HepG2 (cell line): ENCODE results near the gene PIGW. TPM values are rescaled to one million over a fixed set of nuclear protein-coding genes. Genes with fewer than 3 reads are reported as not detected.

Experiments used
- KAT8 ChIP-seq: IDR thresholded peaks from 2 replicates; pipeline ENCODE4 v1.6.1; 2016; ENCODE audit warnings: missing genetic modification reagents, missing compliant biosample characterization
- MYC ChIP-seq: sonication (generic); formaldehyde crosslinking; IDR thresholded peaks from 2 replicates; pipeline ENCODE4 v1.9.0; 2021; ENCODE audit warnings: missing genetic modification reagents, borderline replicate concordance
- NFAT5 ChIP-seq: sonication (generic); formaldehyde crosslinking; IDR thresholded peaks from 2 replicates; pipeline ENCODE4 v1.4.0; 2020; ENCODE audit warnings: missing genetic modification reagents
- RFX5 ChIP-seq: IDR thresholded peaks from 2 replicates; pipeline ENCODE4 v1.6.1; 2011; ENCODE audit warnings: low read depth, low read length, improper control_type of control experiment
- SP4 ChIP-seq: sonication (generic); formaldehyde crosslinking; IDR thresholded peaks from 2 replicates; pipeline ENCODE4 v1.8.1; 2023; ENCODE audit warnings: mild to moderate bottlenecking, missing genetic modification reagents
- THAP9 ChIP-seq: sonication (generic); formaldehyde crosslinking; IDR thresholded peaks from 2 replicates; pipeline ENCODE4; 2020; ENCODE audit warnings: missing genetic modification reagents, mild to moderate bottlenecking, borderline replicate concordance
- TMF1 ChIP-seq: sonication (generic); formaldehyde crosslinking; IDR thresholded peaks from 2 replicates; pipeline ENCODE4 v1.8.1; 2022; ENCODE audit warnings: low read depth, missing genetic modification reagents
- ZFP91 ChIP-seq: sonication (generic); formaldehyde crosslinking; IDR thresholded peaks from 2 replicates; pipeline ENCODE4 v1.9.0; 2022; ENCODE audit warnings: missing genetic modification reagents, mild to moderate bottlenecking, borderline replicate concordance
- ZNF136 ChIP-seq: sonication (generic); formaldehyde crosslinking; IDR thresholded peaks from 2 replicates; pipeline ENCODE4 v1.8.1; 2022; ENCODE audit warnings: low read depth, mild to moderate bottlenecking, moderate library complexity, missing genetic modification reagents
- ZNF232 ChIP-seq: sonication (generic); formaldehyde crosslinking; IDR thresholded peaks from 2 replicates; pipeline ENCODE4 v1.4.0; 2020; ENCODE audit warnings: missing genetic modification reagents, borderline replicate concordance
- ZNF292 ChIP-seq: sonication (generic); formaldehyde crosslinking; IDR thresholded peaks from 2 replicates; pipeline ENCODE4 v1.8.1; 2022; ENCODE audit warnings: mild to moderate bottlenecking, low read depth, missing genetic modification reagents, borderline replicate concordance
- ZNF577 ChIP-seq: sonication (generic); formaldehyde crosslinking; IDR thresholded peaks from 2 replicates; pipeline ENCODE4 v1.4.0; 2020; ENCODE audit warnings: mild to moderate bottlenecking, low read depth, missing genetic modification reagents, borderline replicate concordance
- ZNF670 ChIP-seq: sonication (generic); formaldehyde crosslinking; IDR thresholded peaks from 2 replicates; pipeline ENCODE4 v1.8.0; 2022; ENCODE audit warnings: mild to moderate bottlenecking, missing genetic modification reagents, borderline replicate concordance
- ZNF740 ChIP-seq: sonication (generic); formaldehyde crosslinking; IDR thresholded peaks from 2 replicates; pipeline ENCODE4 v1.4.0; 2020; ENCODE audit warnings: missing genetic modification reagents
- ZNF768 ChIP-seq: sonication (generic); formaldehyde crosslinking; IDR thresholded peaks from 2 replicates; pipeline ENCODE4 v1.4.0; 2020; ENCODE audit warnings: missing genetic modification reagents
- polyA plus RNA-seq, 8 experiments: library from polyadenylated mRNA; depleted of rRNA in 3 of 8; stranded (reverse) in 7 of 8; unstranded in 1 of 8; fragments of >200 nt; fragmentation: Illumina TruSeq in 4 of 8; extraction: Trizol in 4 of 8; gene quantifications; 2 replicates each; pipeline versions ENCODE4 v1.2.1 to v1.2.3, GENCODE V29; 2011 to 2016; ENCODE audit warnings: low read depth in 4 of 8, missing spikeins in 1 of 8, mixed read lengths in 1 of 8; ENCODE audit not compliant: insufficient read depth in 1 of 8
- total RNA-seq, 5 experiments: library from RNA; depleted of rRNA; stranded (reverse); fragments of >200 nt; fragmentation: Illumina TruSeq; extraction: Trizol; gene quantifications; 2 replicates each; pipeline ENCODE4 v1.2.3, GENCODE V29; 2016; ENCODE audit warnings: low read depth in 1 of 5

Gene PIGW
- total and polyA plus RNA-seq, 2 of the 13 experiments (the other 11 are each of a cell fraction or from before 2014, with no cell fraction given) = 9.0 to 24.0 TPM

- TF ChIP-seq ZNF577 (CRISPR knock-in tag) (no peak), ZNF740 (no peak), NFAT5 (CRISPR knock-in tag) (0 out of 2 replicates have a peak, but pooled peaks have one; percentile 29), ZFP91 (CRISPR knock-in tag) (peak; percentile 79), ZNF136 (CRISPR knock-in tag) (0 out of 2 replicates have a peak, but pooled peaks have one; percentile 69), SP4 (CRISPR knock-in tag) (peak; percentile 91), ZNF670 (CRISPR knock-in tag) (no peak), ZNF768 (peak; percentile 29), TMF1 (CRISPR knock-in tag) (no peak; the same call in 1 of the 2 replicates), MYC (peak; percentile 74), ZNF292 (CRISPR knock-in tag) (peak; percentile 47; the same call in 1 of the 2 replicates), THAP9 (CRISPR knock-in tag) (no peak), KAT8 (peak; percentile 91), RFX5 (no peak; the same call in 1 of the 2 replicates), ZNF232 (CRISPR knock-in tag) (no peak)
These were observed 48.3 kb upstream of the PIGW start, which contains the start of gene ZNHIT3 (continued) for GRCh38 chr17:36486204-36487194.
